GM21786 (cell line): ENCODE measurements around the gene CCDC141.
A peak's percentile ranks its signal among the peaks of the same experiment; 100 is the strongest.

Experiments
- ATAC-seq: cut with Tn5 transposase; IDR thresholded peaks from one replicate; pipeline ENCODE4 v1.9.1; 2021; ENCODE audit not compliant: unreplicated experiment

CCDC141 gene

GRCh38 chr2:178787934-178788333, 262.0 kb downstream of the CCDC141 start:
- ATAC-seq = no peak

GRCh38 chr2:178787155-178787554, 262.8 kb downstream of the CCDC141 start:
- no peak for ATAC-seq

GRCh38 chr2:178783889-178784288, 266.0 kb downstream of the CCDC141 start:
- ATAC-seq = no peak

- peak; percentile 69 for ATAC-seq
Observed at GRCh38 chr2:178782236-178782635, 267.7 kb downstream of the CCDC141 start.
